ENCODE measurements around the gene EPB41L4A.
A peak's percentile ranks its signal among the peaks of the same experiment; 100 is the strongest.
"Not testable (repeated sequence)": the region's sequence is repeated elsewhere in the genome, so short reads cannot be mapped to it uniquely, and the experiment has no call there.

EPB41L4A gene

GRCh38 chr5:112216140-112216539 lies 202.9 kb downstream of the EPB41L4A start:
- no peak overlapping the region for H3K4me3 Mint-ChIP-seq
- no peak overlapping the region for H3K27ac Mint-ChIP-seq
- no peaks in the 10 kb centered on the region for H3K27me3 Mint-ChIP-seq (ENCODE audit: low read depth)
- no peaks in the 10 kb centered on the region for H3K9me3 Mint-ChIP-seq
- TF ChIP-seq CTCF (IDR thresholded peaks at IDR 0.05; ENCODE audit: unreplicated experiment in 3 of 3), result no peak
- H3K4me1 Mint-ChIP-seq, result no peaks in the 10 kb centered on the region
- H3K36me3 Mint-ChIP-seq (ENCODE audit: low read depth), result no peaks in the 10 kb centered on the region

- peak; percentile 64 to 72 (median 65) for TF ChIP-seq CTCF (IDR thresholded peaks at IDR 0.05; ENCODE audit: unreplicated experiment in 3 of 3)
- Mint-ChIP-seq H3K4me3 (no peak overlapping the region), H3K27me3 (ENCODE audit: low read depth) (peaks cover 5% of the 10 kb centered on the region), H3K36me3 (ENCODE audit: low read depth) (no peaks in the 10 kb centered on the region), H3K9me3 (no peaks in the 10 kb centered on the region), H3K4me1 (peaks cover 6% of the 10 kb centered on the region), H3K27ac (no peak overlapping the region)
Measured at GRCh38 chr5:112210430-112211005, 208.6 kb downstream of the EPB41L4A start.

- H3K27ac Mint-ChIP-seq, result peak overlapping the region in 2 of 3 experiments; percentile 51 to 58
- H3K4me1 Mint-ChIP-seq, result peaks cover 11% of the 10 kb centered on the region
- no peak overlapping the region for H3K4me3 Mint-ChIP-seq
- H3K9me3 Mint-ChIP-seq, result no peaks in the 10 kb centered on the region
- no peaks in the 10 kb centered on the region for H3K36me3 Mint-ChIP-seq (ENCODE audit: low read depth)
- TF ChIP-seq CTCF (IDR thresholded peaks at IDR 0.05; ENCODE audit: unreplicated experiment in 3 of 3), result no peak
- H3K27me3 Mint-ChIP-seq (ENCODE audit: low read depth), result peaks cover 5% of the 10 kb centered on the region
Measured at GRCh38 chr5:112208699-112209615, 210.1 kb downstream of the EPB41L4A start.

- H3K36me3 Mint-ChIP-seq (ENCODE audit: low read depth); H3K27me3 Mint-ChIP-seq (ENCODE audit: low read depth); H3K9me3 Mint-ChIP-seq; H3K4me3 Mint-ChIP-seq: not testable (repeated sequence)
- Mint-ChIP-seq H3K4me1 (peaks cover 11% of the 10 kb centered on the region), H3K27ac (peak overlapping the region in 1 of 3 experiments; percentile 58)
Measured at GRCh38 chr5:112208195-112208594, 210.9 kb downstream of the EPB41L4A start.

DNA sequence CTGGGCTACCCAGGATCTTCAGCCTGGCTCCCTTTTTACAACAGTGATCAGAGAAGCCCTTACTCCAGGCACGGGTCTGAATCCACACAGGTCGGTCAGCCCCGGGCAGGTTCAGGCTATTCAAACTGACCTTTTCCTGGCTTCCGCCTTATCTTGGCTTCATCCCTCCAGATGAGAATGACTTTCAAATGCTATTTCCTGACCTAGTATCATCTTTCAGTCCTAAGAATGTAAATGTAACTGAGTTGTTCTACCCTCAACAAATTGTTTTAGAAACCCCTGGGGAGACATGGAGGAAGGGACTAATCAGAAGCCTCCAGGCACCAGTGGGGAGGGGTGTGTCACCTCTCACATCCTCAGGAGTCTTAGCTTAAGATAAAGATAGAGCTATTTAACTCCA lies 213.2 kb downstream of the EPB41L4A start:
- H3K9me3 Mint-ChIP-seq, result no peaks in the 10 kb centered on the region
- H3K27me3 Mint-ChIP-seq (ENCODE audit: low read depth), result peaks cover 5% of the 10 kb centered on the region
- no peak for TF ChIP-seq CTCF (IDR thresholded peaks at IDR 0.05; ENCODE audit: unreplicated experiment in 3 of 3)
- peaks cover 11% of the 10 kb centered on the region for H3K4me1 Mint-ChIP-seq
- H3K27ac Mint-ChIP-seq, result no peak overlapping the region
- H3K36me3 Mint-ChIP-seq (ENCODE audit: low read depth), result peaks cover 3% of the 10 kb centered on the region
- H3K4me3 Mint-ChIP-seq, result no peak overlapping the region

DNA sequence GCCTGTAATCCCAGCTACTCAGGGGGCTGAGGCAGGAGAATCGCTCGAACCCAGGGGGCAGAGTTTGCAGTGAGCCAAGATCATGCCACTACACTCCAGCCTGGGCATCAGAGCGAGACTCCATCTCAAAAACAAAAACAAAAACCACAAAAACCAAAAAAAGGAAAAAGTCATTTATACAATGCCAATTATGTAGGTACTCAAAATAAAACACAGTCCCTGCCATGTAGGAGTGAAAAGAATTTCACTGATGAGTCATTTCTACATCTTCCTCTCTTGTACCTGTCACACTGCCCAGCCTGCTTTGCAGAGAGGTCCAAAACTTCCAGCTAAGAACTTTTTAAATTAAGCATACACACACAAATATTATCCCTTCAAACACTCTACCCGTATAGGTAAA lies 215.8 kb downstream of the EPB41L4A start:
- H3K4me3 Mint-ChIP-seq, result no peak overlapping the region

More for the DNA sequence above, 215.8 kb downstream of the EPB41L4A start:
- peaks cover 11% of the 10 kb centered on the region for H3K4me1 Mint-ChIP-seq
- H3K27ac Mint-ChIP-seq, result no peak overlapping the region
- H3K9me3 Mint-ChIP-seq, result no peaks in the 10 kb centered on the region
- TF ChIP-seq CTCF (IDR thresholded peaks at IDR 0.05; ENCODE audit: unreplicated experiment in 3 of 3), result no peak
- peaks cover 3% of the 10 kb centered on the region for H3K36me3 Mint-ChIP-seq (ENCODE audit: low read depth)
- no peaks in the 10 kb centered on the region for H3K27me3 Mint-ChIP-seq (ENCODE audit: low read depth)
